CD4-positive, alpha-beta T cell (primary cell): Measurements from ENCODE around the gene CYP24A1. TPM values are rescaled to one million over a fixed set of nuclear protein-coding genes. Genes with fewer than 3 reads are reported as not detected.

Source experiments
- ATAC-seq: fragments of 200-7000 bp; cut with Tn5 transposase; one replicate; pipeline ENCODE4 v1.10.0; 2022; ENCODE audit warnings: mild to moderate bottlenecking; ENCODE audit not compliant: poor library complexity
- CTCF ChIA-PET: fragments of 350-600 bp; sonication (Branson Sonifier 250); formaldehyde crosslinking; loops from one replicate; lab custom pipeline; 2021; ENCODE audit warnings: antibody characterized with exemption, inconsistent platforms; lab: Charles Lee
- POLR2A ChIA-PET: fragments of 350-600 bp; sonication (Branson Sonifier 250); formaldehyde crosslinking; loops from one replicate; lab custom pipeline; 2021; ENCODE audit warnings: antibody characterized with exemption, inconsistent platforms; lab: Charles Lee
- DNase-seq, 14 experiments: peaks; one replicate each; pipeline ENCODE4 v3.0.0-alpha.2; 2013 to 2020; ENCODE audit warnings: mixed read lengths in 2 of 14
- H3K27ac ChIP-seq, 2 donors: one replicate each; pipeline versions ENCODE4 v1.5.1 to v1.7.0; 2013; ENCODE audit warnings: low read length in 2 of 2, low read depth in 1 of 2, mild to moderate bottlenecking in 1 of 2
- H3K27me3 ChIP-seq, 2 experiments: 1 replicate in 1 of 2; 2 replicates in 1 of 2; pipeline versions ENCODE4 v1.6.1 to v1.7.0; 2013; ENCODE audit warnings: low read length in 2 of 2, control low read depth in 1 of 2, mild to moderate bottlenecking in 1 of 2, moderate library complexity in 1 of 2; ENCODE audit not compliant: insufficient read depth in 2 of 2, control insufficient read depth in 1 of 2
- H3K36me3 ChIP-seq: one replicate; pipeline ENCODE4 v1.6.1; 2013; ENCODE audit warnings: low read length, control low read depth; ENCODE audit not compliant: insufficient read depth
- H3K4me1 ChIP-seq: one replicate; pipeline ENCODE4 v1.6.1; 2013; ENCODE audit warnings: low read length, control low read depth; ENCODE audit not compliant: insufficient read depth
- H3K4me3 ChIP-seq: one replicate; pipeline ENCODE4 v1.5.1; 2013; ENCODE audit warnings: mild to moderate bottlenecking, low read length, moderate library complexity
- H3K9me3 ChIP-seq, 2 experiments: 1 replicate in 1 of 2; 2 replicates in 1 of 2; pipeline versions ENCODE4 v1.6.1 to v1.7.0; 2013; ENCODE audit warnings: low read length in 2 of 2, mild to moderate bottlenecking in 2 of 2, control low read depth in 1 of 2, moderate library complexity in 1 of 2; ENCODE audit not compliant: control insufficient read depth in 1 of 2, insufficient read depth in 1 of 2
- H3K27ac Mint-ChIP-seq: one replicate; pipeline ENCODE4 v1.8.0; 2020; ENCODE audit warnings: mixed read lengths
- H3K27me3 Mint-ChIP-seq: one replicate; pipeline ENCODE4 v1.8.0; 2021; ENCODE audit warnings: mixed read lengths
- H3K36me3 Mint-ChIP-seq: one replicate; pipeline ENCODE4 v1.8.0; 2021; ENCODE audit warnings: low read depth, mixed read lengths
- H3K4me1 Mint-ChIP-seq: one replicate; pipeline ENCODE4 v1.8.0; 2021; ENCODE audit warnings: low read depth, mixed read lengths
- H3K4me3 Mint-ChIP-seq: one replicate; pipeline ENCODE4 v1.8.0; 2020; ENCODE audit warnings: mild to moderate bottlenecking, mixed read lengths
- H3K9me3 Mint-ChIP-seq: one replicate; pipeline ENCODE4 v1.8.0; 2020; ENCODE audit warnings: mixed read lengths
- intact Hi-C, 2 experiments: fragments of 100-400 bp; cut with DNase I in 1 of 2; cut with micrococcal nuclease in 1 of 2; formaldehyde crosslinking; loops; one replicate each; pipeline versions ENCODE4 v1.15.1 to v1.9.0; 2023 to 2025; cut with DNase I, micrococcal nuclease
- total RNA-seq, 174 experiments: library from RNA in 2 of 174; stranded (reverse) in 2 of 174; gene quantifications; one replicate each; pipeline ENCODE4 v1.2.3 and lab custom pipeline; 2021 to 2026
- TF ChIP-seq, protein P1 (sequence below): fragments of 200-600 bp; IDR thresholded peaks from one replicate; pipeline ENCODE4 v1.8.0; 2022; ENCODE audit warnings: antibody characterized with exemption, mild to moderate bottlenecking

Gene CYP24A1
- total RNA-seq, 2 experiments from 2014 or later: 0.56 to 1.0 TPM

DNA sequence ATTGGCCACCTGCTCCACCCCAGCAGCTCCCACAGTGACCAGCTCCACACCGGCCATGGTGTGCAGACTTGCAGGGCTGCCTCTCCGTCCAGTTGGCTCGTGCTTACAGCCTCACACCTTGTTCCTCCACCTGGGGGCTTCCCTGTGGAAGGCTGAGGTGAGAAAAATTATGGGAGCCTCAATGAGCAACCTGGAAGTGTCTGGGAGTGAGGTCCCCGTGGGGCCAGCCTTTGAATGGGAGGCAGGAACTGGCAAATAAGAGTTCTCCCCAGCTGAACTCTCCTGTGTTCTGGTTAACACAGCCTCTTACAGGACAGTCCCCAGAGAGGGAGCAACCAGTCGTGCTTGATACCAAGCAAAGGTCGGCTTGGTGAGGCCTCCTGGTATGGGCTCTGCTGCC lies 30.3 kb upstream of the CYP24A1 start:
- DNase-seq (no peak), ATAC-seq (no peak)
- Mint-ChIP-seq H3K4me3 (no peak overlapping the region), H3K27me3 (no peaks in the 10 kb centered on the region), H3K4me1 (peaks cover 5% of the 10 kb centered on the region), H3K27ac (no peak overlapping the region), H3K36me3 (peaks cover 5% of the 10 kb centered on the region), H3K9me3 (no peaks in the 10 kb centered on the region)
- intact Hi-C loops: loop anchor here in 1 of 2 experiments (5.0 kb wide), 1 partner anchor 252 kb away; no protein-coding TSS in a partner anchor
- Histone ChIP-seq H3K27ac (no peak overlapping the region), H3K4me1 (peaks cover 12% of the 10 kb centered on the region), H3K27me3 (no peaks in the 10 kb centered on the region), H3K9me3 (no peaks in the 10 kb centered on the region), H3K36me3 (no peaks in the 10 kb centered on the region), H3K4me3 (no peak overlapping the region)
- TF ChIP-seq, protein P1, sequence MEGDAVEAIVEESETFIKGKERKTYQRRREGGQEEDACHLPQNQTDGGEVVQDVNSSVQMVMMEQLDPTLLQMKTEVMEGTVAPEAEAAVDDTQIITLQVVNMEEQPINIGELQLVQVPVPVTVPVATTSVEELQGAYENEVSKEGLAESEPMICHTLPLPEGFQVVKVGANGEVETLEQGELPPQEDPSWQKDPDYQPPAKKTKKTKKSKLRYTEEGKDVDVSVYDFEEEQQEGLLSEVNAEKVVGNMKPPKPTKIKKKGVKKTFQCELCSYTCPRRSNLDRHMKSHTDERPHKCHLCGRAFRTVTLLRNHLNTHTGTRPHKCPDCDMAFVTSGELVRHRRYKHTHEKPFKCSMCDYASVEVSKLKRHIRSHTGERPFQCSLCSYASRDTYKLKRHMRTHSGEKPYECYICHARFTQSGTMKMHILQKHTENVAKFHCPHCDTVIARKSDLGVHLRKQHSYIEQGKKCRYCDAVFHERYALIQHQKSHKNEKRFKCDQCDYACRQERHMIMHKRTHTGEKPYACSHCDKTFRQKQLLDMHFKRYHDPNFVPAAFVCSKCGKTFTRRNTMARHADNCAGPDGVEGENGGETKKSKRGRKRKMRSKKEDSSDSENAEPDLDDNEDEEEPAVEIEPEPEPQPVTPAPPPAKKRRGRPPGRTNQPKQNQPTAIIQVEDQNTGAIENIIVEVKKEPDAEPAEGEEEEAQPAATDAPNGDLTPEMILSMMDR: no peak
- ChIA-PET CTCF (no interaction called here), POLR2A (no interaction called here)

DNA sequence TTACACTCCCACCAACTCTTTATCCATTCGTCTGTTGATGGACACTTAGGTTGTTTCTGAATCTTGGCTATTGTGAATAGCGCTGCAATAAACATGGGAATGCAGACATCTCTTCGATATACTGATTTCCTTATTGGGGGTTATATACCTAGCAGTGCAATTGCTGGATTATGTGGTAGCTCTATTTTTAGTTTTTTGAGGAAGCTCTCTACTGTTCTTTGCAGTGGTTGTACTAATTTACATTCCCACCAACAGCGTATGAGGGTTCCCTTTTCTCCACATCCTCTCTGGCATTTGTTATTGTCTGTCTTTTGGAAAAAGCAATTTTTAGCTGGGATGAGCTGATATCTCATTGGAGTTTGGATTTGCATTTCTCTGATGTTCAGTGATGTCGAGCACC lies 29.5 kb upstream of the CYP24A1 start:
- Histone ChIP-seq H3K27ac (no peak overlapping the region), H3K4me3 (no peak overlapping the region), H3K27me3 (no peaks in the 10 kb centered on the region), H3K9me3 (no peaks in the 10 kb centered on the region), H3K36me3 (no peaks in the 10 kb centered on the region), H3K4me1 (peaks cover 4% of the 10 kb centered on the region)
- Mint-ChIP-seq H3K4me1 (no peaks in the 10 kb centered on the region), H3K36me3 (peaks cover 5% of the 10 kb centered on the region), H3K27me3 (no peaks in the 10 kb centered on the region), H3K4me3 (no peak overlapping the region), H3K27ac (no peak overlapping the region), H3K9me3 (no peaks in the 10 kb centered on the region)
- intact Hi-C loops: loop anchor here in 1 of 2 experiments (5.0 kb wide), 1 partner anchor 251 kb away; no protein-coding TSS in a partner anchor
- ATAC-seq (no peak), DNase-seq (no peak)
- TF ChIP-seq, protein P1: no peak
- ChIA-PET POLR2A (no interaction called here), CTCF (no interaction called here)

DNA sequence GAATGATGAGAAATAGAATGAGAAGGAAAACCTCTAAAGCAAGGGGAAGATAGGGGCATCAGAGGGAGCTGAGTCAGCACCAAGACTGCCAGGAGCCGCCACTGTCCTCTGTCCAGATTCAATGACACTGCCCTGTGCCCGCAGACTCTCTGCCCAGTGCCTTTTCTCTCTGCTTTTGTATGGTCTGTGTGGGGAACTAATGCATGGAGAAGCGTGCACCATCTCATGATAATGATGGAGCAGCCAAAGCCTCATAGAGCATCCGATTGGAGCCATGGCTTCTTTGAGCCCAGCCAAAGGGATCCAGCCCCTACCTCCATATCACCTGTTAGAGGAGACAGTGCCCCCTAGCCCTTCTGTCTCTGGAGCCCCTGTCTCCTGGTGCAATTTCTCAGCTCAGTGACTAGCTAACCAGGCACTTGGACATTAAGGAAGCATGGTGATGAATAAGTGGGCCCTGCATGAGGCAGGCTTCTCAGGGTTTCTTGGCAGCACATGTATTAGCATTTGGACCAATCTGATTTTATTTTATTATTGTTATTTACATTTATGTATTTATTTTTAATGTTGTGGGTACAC lies 27.6 kb upstream of the CYP24A1 start:
- CTCF ChIA-PET: no interaction called here
- no peaks in the 10 kb centered on the region for H3K27me3 Mint-ChIP-seq
- Histone ChIP-seq H3K4me1 (no peaks in the 10 kb centered on the region), H3K27ac (no peak overlapping the region), H3K27me3 (no peaks in the 10 kb centered on the region), H3K36me3 (no peaks in the 10 kb centered on the region), H3K9me3 (no peaks in the 10 kb centered on the region), H3K4me3 (no peak overlapping the region)
- no peak overlapping the region for H3K4me3 Mint-ChIP-seq
- DNase-seq (no peak), ATAC-seq (no peak)
- no peaks in the 10 kb centered on the region for H3K36me3 Mint-ChIP-seq
- no peaks in the 10 kb centered on the region for H3K4me1 Mint-ChIP-seq
- TF ChIP-seq, protein P1: no peak
- no peak overlapping the region for H3K27ac Mint-ChIP-seq
- no peaks in the 10 kb centered on the region for H3K9me3 Mint-ChIP-seq
- POLR2A ChIA-PET: no interaction called here
- intact Hi-C loops: loop anchor here in 1 of 2 experiments (5.0 kb wide), 1 partner anchor 249 kb away; no protein-coding TSS in a partner anchor
